Endodermal cell (in vitro differentiated cells): ENCODE data around the gene HARS2. TPM values are rescaled to one million over a fixed set of nuclear protein-coding genes. Genes with fewer than 3 reads are reported as not detected.

Source experiments
- DNase-seq: peaks from one replicate; pipeline ENCODE4 v3.0.0-alpha.2; 2017
- H3K27ac ChIP-seq: 2 replicates; pipeline ENCODE4 v1.5.1; 2013; ENCODE audit warnings: mild to moderate bottlenecking, low read depth, low read length, moderate library complexity
- H3K27me3 ChIP-seq: 2 replicates; pipeline ENCODE4 v1.6.1; 2013; ENCODE audit warnings: mild to moderate bottlenecking, low read length, moderate library complexity; ENCODE audit not compliant: insufficient read depth, control insufficient read depth, poor library complexity, severe bottlenecking
- H3K36me3 ChIP-seq: 2 replicates; pipeline ENCODE4 v1.7.0; 2013; ENCODE audit warnings: mild to moderate bottlenecking, low read length, moderate library complexity; ENCODE audit not compliant: control insufficient read depth, insufficient read depth
- H3K4me1 ChIP-seq: one replicate; pipeline ENCODE4 v1.7.0; 2013; ENCODE audit warnings: low read length; ENCODE audit not compliant: control insufficient read depth, insufficient read depth
- H3K4me3 ChIP-seq: 2 replicates; pipeline ENCODE4 v1.5.1; 2013; ENCODE audit warnings: mild to moderate bottlenecking, low read length, moderate library complexity
- H3K9ac ChIP-seq: 2 replicates; pipeline ENCODE4 v1.6.1; 2013; ENCODE audit warnings: mild to moderate bottlenecking, low read length, moderate library complexity; ENCODE audit not compliant: poor library complexity, severe bottlenecking; ENCODE audit errors: extremely low read depth
- H3K9me3 ChIP-seq: 2 replicates; pipeline ENCODE4 v1.6.1; 2013; ENCODE audit warnings: mild to moderate bottlenecking, low read length, moderate library complexity; ENCODE audit not compliant: control insufficient read depth
- H3K27ac Mint-ChIP-seq: 2 replicates; pipeline ENCODE4 v1.8.0; 2020; ENCODE audit warnings: mixed read lengths
- H3K27me3 Mint-ChIP-seq: 2 replicates; pipeline ENCODE4 v1.8.0; 2021; ENCODE audit warnings: mild to moderate bottlenecking, mixed read lengths; ENCODE audit not compliant: insufficient read depth
- H3K36me3 Mint-ChIP-seq: 2 replicates; pipeline ENCODE4 v1.8.0; 2020; ENCODE audit warnings: low read depth, mixed read lengths
- H3K4me1 Mint-ChIP-seq: 2 replicates; pipeline ENCODE4 v1.8.0; 2020; ENCODE audit warnings: mixed read lengths
- H3K4me3 Mint-ChIP-seq: 2 replicates; pipeline ENCODE4 v1.8.0; 2020; ENCODE audit warnings: mild to moderate bottlenecking, moderate library complexity, mixed read lengths
- H3K9me3 Mint-ChIP-seq: 2 replicates; pipeline ENCODE4 v1.8.0; 2020; ENCODE audit warnings: mild to moderate bottlenecking, mixed read lengths
- CTCF ChIP-seq: fragments of 200-600 bp; sonication (generic); conservative IDR thresholded peaks from 2 replicates; pipeline ENCODE4 v1.5.0; 2021; ENCODE audit warnings: antibody characterized with exemption, mild to moderate bottlenecking
- WGBS, 2 experiments: methylation state at CpG; one replicate each; pipeline versions ENCODE4 v1.1.5 to v1.1.7; 2013; ENCODE audit warnings: missing lambda C conversion rate in 2 of 2, mixed read lengths in 1 of 2; ENCODE audit not compliant: insufficient coverage in 1 of 2, insufficient read length in 1 of 2; 5-methylcytosine and 5-hydroxymethylcytosine counted together
- microRNA-seq: library from miRNA; unstranded; fragments of <30 nt; microRNA quantifications from one replicate; pipeline ENCODE4 v1.2.0, GENCODE V29; 2020; ENCODE audit warnings: borderline microRNAs expressed
- total RNA-seq, 2 donors: library from RNA; stranded (reverse); fragmentation: NEBNext Ultra II Directional in 1 of 2; extraction: Animal tissue kit (Norgen Biotek cat#: 25700) in 1 of 2; gene quantifications; 2 replicates in 1 of 2; 3 replicates in 1 of 2; pipeline ENCODE4 v1.2.1, GENCODE V29; 2021

The HARS2 gene
- total RNA-seq, 2 donors from 2014 or later, result 30.9 to 35.5 TPM

GRCh38 chr5:140741967-140742366 is 50.7 kb downstream of the HARS2 start:
- H3K4me3 ChIP-seq, result no peak overlapping the region
- Mint-ChIP-seq H3K36me3 (no peaks in the 10 kb centered on the region), H3K9me3 (peaks cover 14% of the 10 kb centered on the region), H3K27ac (no peak overlapping the region), H3K4me3 (no peak overlapping the region), H3K4me1 (no peaks in the 10 kb centered on the region), H3K27me3 (peaks cover 14% of the 10 kb centered on the region)
- H3K9ac ChIP-seq, result no peak overlapping the region
- WGBS, 2 experiments, result 63% methylated on average over 1 of the region's 1 CpG; no CpG with 5 or more reads in 1 of the 2 experiments
- DNase-seq, result no peak
- no peak for TF ChIP-seq CTCF
- H3K9me3 ChIP-seq, result no peaks in the 10 kb centered on the region
- no peaks in the 10 kb centered on the region for H3K4me1 ChIP-seq
- H3K27ac ChIP-seq, result no peak overlapping the region
- H3K27me3 ChIP-seq, result no peaks in the 10 kb centered on the region
- no peaks in the 10 kb centered on the region for H3K36me3 ChIP-seq

Small RNA genes within 50 kb of the gene (microRNA-seq; reads per million reads assigned to microRNA genes)
- not detected for gene MIR3655

Other genes with a start within 250 kb of the HARS2 start
- 1 to 10 TPM; 5.1 to 6.3 TPM for gene EIF4EBP3, start 143.8 kb upstream of the HARS2 start, total RNA-seq
- 10 to 100 TPM; 40.5 to 42.9 TPM for gene SRA1, start 134.0 kb upstream of the HARS2 start, total RNA-seq
- 10 to 100 TPM; 36.4 to 41.4 TPM for gene APBB3, start 126.9 kb upstream of the HARS2 start, total RNA-seq
- gene SLC35A4, start 126.6 kb upstream of the HARS2 start, total RNA-seq, result 10 to 100 TPM; 61.6 to 68.9 TPM
- gene CD14, start 58.3 kb upstream of the HARS2 start, total RNA-seq, result under 1 TPM in 1 of 2 donors, not detected in 1; 0.18 TPM
- gene TMCO6, start 52.0 kb upstream of the HARS2 start, total RNA-seq, result 10 to 100 TPM; 29.3 to 34.6 TPM
- gene NDUFA2, start 43.8 kb upstream of the HARS2 start, total RNA-seq, result 10 to 100 TPM; 75.5 to 82.2 TPM
- gene IK, start 43.6 kb upstream of the HARS2 start, total RNA-seq, result 10 to 100 TPM; 68.9 to 76.8 TPM
- 10 to 100 TPM; 20.4 to 23.1 TPM for gene WDR55, start 26.6 kb upstream of the HARS2 start, total RNA-seq
- 1 to 10 TPM; 1.1 to 1.6 TPM for gene DND1, start 17.9 kb upstream of the HARS2 start, total RNA-seq
- 10 to 100 TPM; 48.0 to 52.1 TPM for gene HARS1, start 85 bp upstream of the HARS2 start, total RNA-seq
- gene ZMAT2, start 9.0 kb downstream of the HARS2 start, total RNA-seq, result 10 to 100 TPM; 62.6 to 73.1 TPM
- gene PCDHA1, start 94.7 kb downstream of the HARS2 start, total RNA-seq, result 1 to 10 TPM in 1 of 2 donors, under 1 TPM in 1; 0.18 to 2.9 TPM
- 1 to 10 TPM; 1.4 to 2.3 TPM for gene PCDHA2, start 103.4 kb downstream of the HARS2 start, total RNA-seq
- gene PCDHA3, start 109.6 kb downstream of the HARS2 start, total RNA-seq, result 1 to 10 TPM; 1.3 to 2.8 TPM
- 1 to 10 TPM; 5.6 to 6.3 TPM for gene PCDHA4, start 115.6 kb downstream of the HARS2 start, total RNA-seq
- gene PCDHA5, start 130.2 kb downstream of the HARS2 start, total RNA-seq, result 1 to 10 TPM; 1.8 to 1.9 TPM
- 1 to 10 TPM; 6.2 to 6.5 TPM for gene PCDHA6, start 136.5 kb downstream of the HARS2 start, total RNA-seq
- gene PCDHA7, start 142.8 kb downstream of the HARS2 start, total RNA-seq, result 1 to 10 TPM; 2.5 to 6.6 TPM
- 1 to 10 TPM in 1 of 2 donors, under 1 TPM in 1; 0.71 to 2.5 TPM for gene PCDHA8, start 149.7 kb downstream of the HARS2 start, total RNA-seq
- gene PCDHA9, start 156.9 kb downstream of the HARS2 start, total RNA-seq, result 1 to 10 TPM in 1 of 2 donors, under 1 TPM in 1; 0.60 to 2.6 TPM
- 10 to 100 TPM; 10.2 to 17.7 TPM for gene PCDHA10, start 164.4 kb downstream of the HARS2 start, total RNA-seq
- gene PCDHA11, start 177.5 kb downstream of the HARS2 start, total RNA-seq, result 10 to 100 TPM in 1 of 2 donors, 1 to 10 TPM in 1; 4.7 to 11.7 TPM
- gene PCDHA12, start 183.9 kb downstream of the HARS2 start, total RNA-seq, result 10 to 100 TPM; 11.2 to 13.8 TPM
- gene PCDHA13, start 190.7 kb downstream of the HARS2 start, total RNA-seq, result 1 to 10 TPM; 1.2 to 3.8 TPM
- 1 to 10 TPM; 3.2 to 6.1 TPM for gene PCDHAC1, start 234.8 kb downstream of the HARS2 start, total RNA-seq